ENCODE data around the gene CUBN.

DNA sequence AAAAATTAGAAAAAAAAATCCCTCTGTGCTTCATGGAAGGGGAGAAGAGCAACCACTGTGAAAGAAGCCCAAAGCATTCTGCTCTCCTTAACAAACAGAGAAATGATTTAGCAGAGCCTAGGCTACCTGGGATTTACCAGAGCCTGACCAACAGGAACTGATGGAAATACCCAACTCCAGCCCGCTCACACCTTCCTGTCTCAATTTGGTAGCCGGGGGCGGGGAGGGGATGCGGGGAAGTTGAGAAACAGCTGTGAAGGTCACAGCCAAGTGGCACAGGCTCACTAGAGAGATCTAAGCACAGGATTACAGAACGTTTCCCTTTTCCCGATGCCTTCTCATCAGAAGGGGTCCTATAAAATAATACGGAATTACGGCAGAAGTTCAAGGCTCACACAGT is 330.0 kb downstream of the CUBN start:
- TF ChIP-seq MYC (IDR thresholded peaks at IDR 0.05; ENCODE audit: low read depth, low read length) (no peak), POLR2A (IDR thresholded peaks at IDR 0.05; ENCODE audit: extremely low read depth, insufficient read length) (no peak)
- TF ChIP-seq, protein P1, sequence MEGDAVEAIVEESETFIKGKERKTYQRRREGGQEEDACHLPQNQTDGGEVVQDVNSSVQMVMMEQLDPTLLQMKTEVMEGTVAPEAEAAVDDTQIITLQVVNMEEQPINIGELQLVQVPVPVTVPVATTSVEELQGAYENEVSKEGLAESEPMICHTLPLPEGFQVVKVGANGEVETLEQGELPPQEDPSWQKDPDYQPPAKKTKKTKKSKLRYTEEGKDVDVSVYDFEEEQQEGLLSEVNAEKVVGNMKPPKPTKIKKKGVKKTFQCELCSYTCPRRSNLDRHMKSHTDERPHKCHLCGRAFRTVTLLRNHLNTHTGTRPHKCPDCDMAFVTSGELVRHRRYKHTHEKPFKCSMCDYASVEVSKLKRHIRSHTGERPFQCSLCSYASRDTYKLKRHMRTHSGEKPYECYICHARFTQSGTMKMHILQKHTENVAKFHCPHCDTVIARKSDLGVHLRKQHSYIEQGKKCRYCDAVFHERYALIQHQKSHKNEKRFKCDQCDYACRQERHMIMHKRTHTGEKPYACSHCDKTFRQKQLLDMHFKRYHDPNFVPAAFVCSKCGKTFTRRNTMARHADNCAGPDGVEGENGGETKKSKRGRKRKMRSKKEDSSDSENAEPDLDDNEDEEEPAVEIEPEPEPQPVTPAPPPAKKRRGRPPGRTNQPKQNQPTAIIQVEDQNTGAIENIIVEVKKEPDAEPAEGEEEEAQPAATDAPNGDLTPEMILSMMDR (IDR thresholded peaks at IDR 0.05; ENCODE audit: low read depth, low read length): no peak
- TF ChIP-seq, protein P2, sequence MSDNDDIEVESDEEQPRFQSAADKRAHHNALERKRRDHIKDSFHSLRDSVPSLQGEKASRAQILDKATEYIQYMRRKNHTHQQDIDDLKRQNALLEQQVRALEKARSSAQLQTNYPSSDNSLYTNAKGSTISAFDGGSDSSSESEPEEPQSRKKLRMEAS (IDR thresholded peaks at IDR 0.05; ENCODE audit: low read depth, low read length): no peak
